Neural cell (in vitro differentiated cells): ENCODE results near the gene CNTN6. TPM values are rescaled to one million over a fixed set of nuclear protein-coding genes. Genes with fewer than 3 reads are reported as not detected.
"Not testable (repeated sequence)": the region's sequence is repeated elsewhere in the genome, so short reads cannot be mapped to it uniquely, and the experiment has no call there.

Experiments used
- H2AFZ ChIP-seq: fragments of 200-600, 300-800 bp; sonication (generic), shearing (Covaris generic); 2 replicates; pipeline ENCODE4 v1.6.0; 2014; ENCODE audit warnings: low read depth, mild to moderate bottlenecking, antibody characterized with exemption, low read length, moderate library complexity
- H3F3A ChIP-seq: fragments of 200-600 bp; shearing (Covaris generic); 2 replicates; pipeline ENCODE4 v1.6.1; 2016; ENCODE audit warnings: mild to moderate bottlenecking, moderate library complexity, mixed read lengths, antibody characterized with exemption, low read length; ENCODE audit not compliant: insufficient read depth, poor library complexity, severe bottlenecking
- H3K27ac ChIP-seq: fragments of 200-600, 300-800 bp; sonication (generic), shearing (Covaris generic); 2 replicates; pipeline ENCODE4 v1.5.1; 2014; ENCODE audit warnings: mild to moderate bottlenecking, low read length, moderate library complexity
- H3K27me3 ChIP-seq: fragments of 300-800, 200-600 bp; sonication (generic), shearing (Covaris generic); 2 replicates; pipeline ENCODE4 v1.6.0; 2014; ENCODE audit warnings: mild to moderate bottlenecking, low read depth, low read length, moderate library complexity; ENCODE audit not compliant: insufficient read depth
- H3K36me3 ChIP-seq: fragments of 300-800, 200-600 bp; sonication (generic), shearing (Covaris generic); 2 replicates; pipeline ENCODE4 v1.5.1; 2014; ENCODE audit warnings: mild to moderate bottlenecking, antibody characterized with exemption, low read length, moderate library complexity; ENCODE audit not compliant: insufficient read depth
- H3K4me2 ChIP-seq: fragments of 300-800, 200-600 bp; sonication (generic), shearing (Covaris generic); 2 replicates; pipeline ENCODE4 v1.6.0; 2014; ENCODE audit warnings: mild to moderate bottlenecking, low read length
- H3K4me3 ChIP-seq: fragments of 300-800, 200-600 bp; sonication (generic), shearing (Covaris generic); 2 replicates; pipeline ENCODE4 v1.5.1; 2014; ENCODE audit warnings: mild to moderate bottlenecking, low read length, moderate library complexity
- H3K79me2 ChIP-seq: fragments of 200-600 bp; shearing (Covaris generic); replicated peaks from 2 replicates; pipeline ENCODE4 v1.6.0; 2014; ENCODE audit warnings: mild to moderate bottlenecking, low read length, moderate library complexity; ENCODE audit not compliant: insufficient read depth
- H3K9ac ChIP-seq: fragments of 300-800, 200-600 bp; sonication (generic), shearing (Covaris generic); 2 replicates; pipeline ENCODE4 v1.6.1; 2016; ENCODE audit warnings: mild to moderate bottlenecking, low read length, mixed read lengths
- H3K9me2 ChIP-seq: fragments of 200-600 bp; shearing (Covaris generic); 2 replicates; pipeline ENCODE4 v1.6.1; 2016; ENCODE audit warnings: mild to moderate bottlenecking, low read length, mixed read lengths; ENCODE audit not compliant: insufficient read depth
- H3K9me3 ChIP-seq: fragments of 200-600, 300-800 bp; sonication (generic), shearing (Covaris generic); 2 replicates; pipeline ENCODE4 v1.6.1; 2016; ENCODE audit warnings: mild to moderate bottlenecking, mixed run types, low read length, moderate library complexity, mixed read lengths
- H4K20me1 ChIP-seq: fragments of 200-600 bp; shearing (Covaris generic); 2 replicates; pipeline ENCODE4 v1.6.1; 2016; ENCODE audit warnings: mild to moderate bottlenecking, mixed run types; ENCODE audit not compliant: insufficient read depth
- EP300 ChIP-seq: fragments of 450-650 bp; conservative IDR thresholded peaks from 2 replicates; pipeline ENCODE4 v1.6.1; 2014; ENCODE audit warnings: antibody characterized with exemption, mild to moderate bottlenecking, moderate library complexity; ENCODE audit not compliant: poor library complexity, severe bottlenecking
- EZH2 ChIP-seq: fragments of 200-600, 300-800 bp; shearing (Covaris generic), sonication (generic); IDR thresholded peaks from 2 replicates; pipeline ENCODE4 v1.6.1; 2014; ENCODE audit warnings: antibody characterized with exemption, low read length, borderline replicate concordance, mild to moderate bottlenecking; ENCODE audit not compliant: insufficient read depth, poor library complexity, severe bottlenecking
- MXI1 ChIP-seq: fragments of 450-650 bp; conservative IDR thresholded peaks from 2 replicates; pipeline ENCODE4 v1.6.1; 2014; ENCODE audit warnings: antibody characterized with exemption, mild to moderate bottlenecking; ENCODE audit not compliant: poor library complexity, severe bottlenecking
- POLR2AphosphoS5 ChIP-seq: IDR thresholded peaks from 2 replicates; pipeline ENCODE4 v1.6.1; 2012
- RAD21 ChIP-seq: fragments of 450-650 bp; conservative IDR thresholded peaks from 2 replicates; pipeline ENCODE4 v1.6.1; 2014; ENCODE audit warnings: antibody characterized with exemption, mild to moderate bottlenecking, moderate library complexity
- REST ChIP-seq: IDR thresholded peaks from 2 replicates; pipeline ENCODE4 v1.6.1; 2012; ENCODE audit warnings: borderline replicate concordance
- SMC3 ChIP-seq: fragments of 450-650 bp; conservative IDR thresholded peaks from 2 replicates; pipeline ENCODE4 v1.6.1; 2014; ENCODE audit warnings: antibody characterized with exemption, mild to moderate bottlenecking, moderate library complexity; ENCODE audit not compliant: poor library complexity
- TAF1 ChIP-seq: IDR thresholded peaks from 2 replicates; pipeline ENCODE4 v1.6.1; 2012; ENCODE audit warnings: low read depth
- polyA plus RNA-seq: library from polyadenylated mRNA; depleted of rRNA; stranded (reverse); fragments of >200 nt; gene quantifications from 2 replicates; pipeline ENCODE4 v1.2.3, GENCODE V29; 2014
- TF ChIP-seq, protein P1 (sequence below): fragments of 450-650 bp; IDR thresholded peaks from 2 replicates; pipeline ENCODE4 v1.5.1; 2014; ENCODE audit warnings: antibody characterized with exemption, mild to moderate bottlenecking, moderate library complexity; ENCODE audit not compliant: poor library complexity, severe bottlenecking

The CNTN6 gene
- polyA plus RNA-seq, 1 donor from 2014 or later = 1.8 TPM

- not testable (repeated sequence) for H3K9me2 ChIP-seq, H3K4me3 ChIP-seq, H3K27ac ChIP-seq, H3K9ac ChIP-seq, H2AFZ ChIP-seq, H3F3A ChIP-seq, H4K20me1 ChIP-seq, H3K27me3 ChIP-seq, H3K79me2 ChIP-seq, H3K4me2 ChIP-seq, H3K36me3 ChIP-seq, H3K9me3 ChIP-seq
Observed at GRCh38 chr3:1387396-1387905, 294.6 kb downstream of the CNTN6 start.

DNA sequence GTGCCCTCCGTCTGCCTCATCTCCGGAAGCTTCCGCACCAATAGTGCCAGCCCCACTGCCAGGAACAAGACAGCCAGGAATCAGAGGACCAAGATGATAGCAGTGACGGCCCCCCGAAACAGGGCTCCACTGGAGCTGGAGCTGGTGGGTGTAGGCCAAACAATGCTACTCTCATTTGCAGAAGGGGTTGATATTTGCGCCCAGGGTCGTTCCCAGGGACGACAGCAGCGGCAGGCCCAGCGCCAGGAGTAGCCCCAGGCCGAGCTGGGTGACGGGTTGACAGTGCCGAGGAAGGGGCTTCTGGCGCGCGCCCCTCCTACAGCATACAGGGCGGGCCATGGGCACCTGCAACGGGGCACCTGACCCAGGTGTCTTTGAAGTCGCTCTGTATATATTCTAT, 301.4 kb downstream of the CNTN6 start:
- Histone ChIP-seq H3K36me3 (no peaks in the 10 kb centered on the region), H3K9me3 (no peaks in the 10 kb centered on the region), H3K79me2 (no peaks in the 10 kb centered on the region), H3K4me3 (no peak overlapping the region), H3K27me3 (no peaks in the 10 kb centered on the region), H3K4me2 (no peak overlapping the region), H3K9ac (no peak overlapping the region), H2AFZ (no peak overlapping the region), H3K9me2 (no peaks in the 10 kb centered on the region), H3K27ac (no peak overlapping the region), H4K20me1 (no peaks in the 10 kb centered on the region), H3F3A (no peaks in the 10 kb centered on the region)
- no peak for TF ChIP-seq RAD21
- TF ChIP-seq REST = no peak
- TF ChIP-seq SMC3 = no peak
- no peak for TF ChIP-seq EZH2
- TF ChIP-seq TAF1 = no peak
- TF ChIP-seq, protein P1, sequence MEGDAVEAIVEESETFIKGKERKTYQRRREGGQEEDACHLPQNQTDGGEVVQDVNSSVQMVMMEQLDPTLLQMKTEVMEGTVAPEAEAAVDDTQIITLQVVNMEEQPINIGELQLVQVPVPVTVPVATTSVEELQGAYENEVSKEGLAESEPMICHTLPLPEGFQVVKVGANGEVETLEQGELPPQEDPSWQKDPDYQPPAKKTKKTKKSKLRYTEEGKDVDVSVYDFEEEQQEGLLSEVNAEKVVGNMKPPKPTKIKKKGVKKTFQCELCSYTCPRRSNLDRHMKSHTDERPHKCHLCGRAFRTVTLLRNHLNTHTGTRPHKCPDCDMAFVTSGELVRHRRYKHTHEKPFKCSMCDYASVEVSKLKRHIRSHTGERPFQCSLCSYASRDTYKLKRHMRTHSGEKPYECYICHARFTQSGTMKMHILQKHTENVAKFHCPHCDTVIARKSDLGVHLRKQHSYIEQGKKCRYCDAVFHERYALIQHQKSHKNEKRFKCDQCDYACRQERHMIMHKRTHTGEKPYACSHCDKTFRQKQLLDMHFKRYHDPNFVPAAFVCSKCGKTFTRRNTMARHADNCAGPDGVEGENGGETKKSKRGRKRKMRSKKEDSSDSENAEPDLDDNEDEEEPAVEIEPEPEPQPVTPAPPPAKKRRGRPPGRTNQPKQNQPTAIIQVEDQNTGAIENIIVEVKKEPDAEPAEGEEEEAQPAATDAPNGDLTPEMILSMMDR = no peak
- no peak for TF ChIP-seq MXI1
- TF ChIP-seq EP300 = no peak
- no peak for TF ChIP-seq POLR2AphosphoS5

GRCh38 chr3:1400571-1400970, 307.7 kb downstream of the CNTN6 start:
- no peak for TF ChIP-seq MXI1
- TF ChIP-seq EZH2 = no peak
- TF ChIP-seq EP300 = no peak
- TF ChIP-seq SMC3 = no peak
- TF ChIP-seq REST = no peak
- TF ChIP-seq RAD21 = no peak
- no peak for TF ChIP-seq TAF1
- TF ChIP-seq, protein P1 = no peak
- TF ChIP-seq POLR2AphosphoS5 = no peak
- H3K9ac ChIP-seq = no peak overlapping the region

More at GRCh38 chr3:1400571-1400970, 307.7 kb downstream of the CNTN6 start:
- H3K4me2 ChIP-seq = no peak overlapping the region
- H3K9me3 ChIP-seq = no peaks in the 10 kb centered on the region
- no peak overlapping the region for H3K27ac ChIP-seq
- no peaks in the 10 kb centered on the region for H3K36me3 ChIP-seq
- no peak overlapping the region for H2AFZ ChIP-seq
- H3K27me3 ChIP-seq = no peaks in the 10 kb centered on the region
- H3K79me2 ChIP-seq = no peaks in the 10 kb centered on the region
- H3K9me2 ChIP-seq = no peaks in the 10 kb centered on the region
- H4K20me1 ChIP-seq = no peaks in the 10 kb centered on the region
- H3K4me3 ChIP-seq = no peak overlapping the region
- no peaks in the 10 kb centered on the region for H3F3A ChIP-seq
